B cell (primary cell): Measurements from ENCODE around the gene RAD51B.
A peak's percentile ranks its signal among the peaks of the same experiment; 100 is the strongest.

Source experiments
- EZH2 ChIP-seq: IDR thresholded peaks from 2 replicates; pipeline ENCODE4 v1.6.1; 2012; ENCODE audit warnings: borderline replicate concordance, low read depth, mild to moderate bottlenecking, moderate library complexity, low read length; ENCODE audit not compliant: insufficient read depth, poor library complexity, severe bottlenecking
- TF ChIP-seq, protein P1 (sequence below): fragments of 200-600 bp; IDR thresholded peaks from one replicate; pipeline ENCODE4 v1.8.0; 2022; ENCODE audit warnings: antibody characterized with exemption, mild to moderate bottlenecking

GRCh38 chr14:67837011-67837624 lies 17.5 kb downstream of the RAD51B start:
- TF ChIP-seq, protein P1, sequence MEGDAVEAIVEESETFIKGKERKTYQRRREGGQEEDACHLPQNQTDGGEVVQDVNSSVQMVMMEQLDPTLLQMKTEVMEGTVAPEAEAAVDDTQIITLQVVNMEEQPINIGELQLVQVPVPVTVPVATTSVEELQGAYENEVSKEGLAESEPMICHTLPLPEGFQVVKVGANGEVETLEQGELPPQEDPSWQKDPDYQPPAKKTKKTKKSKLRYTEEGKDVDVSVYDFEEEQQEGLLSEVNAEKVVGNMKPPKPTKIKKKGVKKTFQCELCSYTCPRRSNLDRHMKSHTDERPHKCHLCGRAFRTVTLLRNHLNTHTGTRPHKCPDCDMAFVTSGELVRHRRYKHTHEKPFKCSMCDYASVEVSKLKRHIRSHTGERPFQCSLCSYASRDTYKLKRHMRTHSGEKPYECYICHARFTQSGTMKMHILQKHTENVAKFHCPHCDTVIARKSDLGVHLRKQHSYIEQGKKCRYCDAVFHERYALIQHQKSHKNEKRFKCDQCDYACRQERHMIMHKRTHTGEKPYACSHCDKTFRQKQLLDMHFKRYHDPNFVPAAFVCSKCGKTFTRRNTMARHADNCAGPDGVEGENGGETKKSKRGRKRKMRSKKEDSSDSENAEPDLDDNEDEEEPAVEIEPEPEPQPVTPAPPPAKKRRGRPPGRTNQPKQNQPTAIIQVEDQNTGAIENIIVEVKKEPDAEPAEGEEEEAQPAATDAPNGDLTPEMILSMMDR: peak; percentile 72
- TF ChIP-seq EZH2: no peak
